ENCODE results near the gene PTGR3.

The PTGR3 gene

DNA sequence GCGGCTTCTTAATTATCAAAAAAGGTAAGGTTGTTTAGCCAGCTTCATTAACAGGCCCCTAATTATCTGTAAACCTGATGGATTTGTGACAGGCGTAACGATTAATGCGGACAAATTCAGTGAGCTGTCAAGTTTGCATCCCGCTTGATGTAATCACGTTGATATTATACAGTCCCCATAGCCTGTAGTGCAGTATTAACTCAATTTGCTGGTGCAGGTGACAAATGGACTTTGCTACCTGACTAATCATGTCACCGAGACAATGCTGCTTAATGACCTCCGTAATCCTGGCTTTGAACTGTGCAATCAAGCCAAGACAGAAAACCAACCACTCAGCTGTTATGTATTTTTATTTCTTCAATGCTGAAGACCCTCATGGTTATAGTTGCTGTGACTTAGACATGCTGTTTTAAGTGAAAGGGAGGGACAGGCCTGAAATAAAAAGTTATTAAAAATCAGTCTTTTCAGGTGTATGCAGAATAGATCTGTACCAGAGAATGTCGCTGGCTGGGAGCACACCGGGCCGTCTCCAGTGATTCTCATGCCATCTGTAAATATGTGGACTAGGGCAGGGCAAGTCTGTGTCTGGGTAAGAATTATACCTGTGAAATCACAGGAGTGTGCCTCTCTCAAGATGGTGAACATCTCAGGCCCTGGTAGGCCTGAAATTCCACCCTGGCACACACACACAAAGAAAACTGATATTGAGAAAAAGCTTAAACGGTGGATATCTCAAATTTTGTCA lies 6.0 kb upstream of the PTGR3 start:
- DNase-seq = no peak

DNA sequence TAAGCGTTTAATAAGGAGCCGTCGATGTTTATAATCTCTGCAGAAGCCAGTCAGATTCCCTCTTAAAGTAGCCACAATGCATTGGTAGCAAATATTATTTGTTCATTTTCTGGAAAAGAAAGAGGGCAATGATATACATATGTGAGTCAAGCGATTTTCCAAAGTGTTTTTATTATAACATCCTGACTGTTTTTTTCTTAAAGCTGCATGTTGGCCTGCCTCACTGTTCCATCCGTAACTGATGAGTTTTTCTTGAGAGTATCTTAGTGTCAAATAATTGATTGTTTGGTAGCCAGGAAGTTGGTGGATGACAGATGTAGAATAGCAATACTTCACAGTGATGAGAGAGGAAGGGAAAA lies 5.4 kb upstream of the PTGR3 start:
- no peak for DNase-seq

DNA sequence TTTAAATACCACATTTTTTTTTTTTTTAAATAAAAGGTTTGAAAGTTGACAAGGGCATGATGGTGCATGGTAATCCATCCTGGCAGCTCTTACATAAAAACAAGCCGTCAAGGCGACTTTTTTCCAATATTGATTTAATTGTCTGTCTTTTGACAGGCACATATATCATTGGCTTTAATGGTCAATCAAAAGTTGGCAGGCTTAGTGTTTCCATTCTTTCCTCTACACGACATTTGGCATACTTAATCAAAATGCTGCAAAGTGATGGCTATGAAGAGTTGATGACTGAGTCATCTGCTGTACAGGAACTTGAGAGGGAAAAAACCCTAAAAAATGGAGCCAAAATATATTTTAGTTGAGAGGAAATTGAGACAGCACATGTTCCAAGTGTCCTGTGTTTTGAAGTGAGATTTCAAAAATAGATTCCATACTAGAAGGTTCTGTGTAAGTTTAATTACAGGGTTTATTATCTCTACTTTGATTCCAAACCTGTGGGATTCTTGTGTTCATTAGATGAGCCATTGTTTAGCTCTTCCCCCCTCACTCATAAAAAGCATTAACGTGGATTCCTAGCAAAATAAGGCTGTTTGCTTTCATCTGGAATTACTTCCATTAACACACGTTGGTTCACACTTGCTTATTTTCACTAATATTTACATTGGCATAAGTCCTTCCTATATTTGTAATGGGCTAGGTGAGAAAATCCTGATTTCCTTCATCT lies 4.8 kb upstream of the PTGR3 start:
- DNase-seq = no peak

DNA sequence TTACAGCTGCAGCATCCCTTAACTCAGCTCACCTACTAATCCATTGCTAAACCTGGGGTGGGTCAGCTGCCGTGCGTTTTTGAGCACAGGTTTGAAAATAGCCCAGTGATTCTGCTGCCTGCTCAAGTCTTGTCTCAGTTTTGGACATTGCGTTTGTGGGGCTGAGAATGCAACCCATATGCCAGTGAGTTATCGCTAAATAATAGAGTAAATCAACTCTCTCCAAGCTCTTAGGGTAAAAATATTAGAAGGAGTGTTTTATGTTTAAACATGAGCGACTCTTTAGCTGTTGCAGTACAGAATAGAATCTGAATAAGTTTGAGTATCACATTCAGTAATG lies 3.8 kb upstream of the PTGR3 start:
- DNase-seq = no peak

DNA sequence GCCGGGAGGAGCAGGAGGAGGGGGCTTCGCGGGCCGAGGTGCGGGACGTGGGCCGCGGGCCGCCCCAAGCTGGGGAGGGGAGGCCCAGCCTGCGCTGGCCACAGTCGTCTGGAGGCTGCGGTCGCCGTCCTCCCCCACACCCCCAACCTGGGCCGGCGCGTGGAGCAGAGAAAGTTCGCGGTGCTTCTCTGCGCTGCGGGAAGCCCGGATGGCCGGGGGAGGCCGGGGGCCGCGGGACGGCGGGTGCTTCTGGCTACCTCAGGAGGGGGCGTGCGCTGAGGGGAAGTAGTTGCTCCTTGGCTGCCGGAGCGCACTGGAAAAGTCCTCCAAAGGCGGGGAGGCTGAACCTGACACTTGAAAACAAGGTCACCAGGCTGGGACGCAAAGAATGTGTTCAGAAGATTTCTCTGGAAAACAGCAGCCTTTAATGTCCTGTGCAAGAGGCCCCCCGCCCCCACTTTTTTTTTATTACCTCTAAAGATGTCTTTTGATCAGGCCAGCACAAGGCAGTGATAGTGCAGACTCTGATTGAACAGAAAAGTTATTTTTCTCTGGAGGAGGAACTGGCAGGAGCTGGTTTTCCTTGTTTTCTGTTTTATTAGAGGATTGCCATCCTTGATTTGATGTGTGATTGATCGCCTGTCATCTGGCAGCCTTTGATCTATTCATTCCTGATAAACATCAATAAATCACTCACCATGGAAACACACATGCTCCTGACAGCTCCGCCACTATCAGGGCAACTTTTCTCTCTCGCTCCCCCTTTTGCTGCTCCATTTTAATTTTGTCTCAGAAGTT lies 3.2 kb upstream of the PTGR3 start:
- peak; percentile 39 to 49 for DNase-seq

DNA sequence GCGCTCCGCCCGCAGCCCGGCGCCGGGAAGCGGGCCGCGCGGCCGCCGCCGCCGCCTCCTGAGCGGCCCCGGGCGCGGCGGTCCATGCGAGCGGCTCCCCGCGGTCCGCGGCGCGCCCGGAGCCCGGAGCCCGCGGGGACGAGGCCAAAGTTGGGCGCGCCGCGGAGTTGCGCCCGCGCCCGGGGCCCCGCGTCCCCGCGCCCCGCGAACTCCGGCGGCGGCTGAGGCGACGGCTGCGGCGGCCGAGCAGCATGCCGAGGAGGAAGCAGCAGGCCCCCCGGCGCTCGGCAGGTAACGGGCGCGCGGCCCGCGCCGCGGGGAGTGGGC lies 2.6 kb upstream of the PTGR3 start:
- no peak for DNase-seq

DNA sequence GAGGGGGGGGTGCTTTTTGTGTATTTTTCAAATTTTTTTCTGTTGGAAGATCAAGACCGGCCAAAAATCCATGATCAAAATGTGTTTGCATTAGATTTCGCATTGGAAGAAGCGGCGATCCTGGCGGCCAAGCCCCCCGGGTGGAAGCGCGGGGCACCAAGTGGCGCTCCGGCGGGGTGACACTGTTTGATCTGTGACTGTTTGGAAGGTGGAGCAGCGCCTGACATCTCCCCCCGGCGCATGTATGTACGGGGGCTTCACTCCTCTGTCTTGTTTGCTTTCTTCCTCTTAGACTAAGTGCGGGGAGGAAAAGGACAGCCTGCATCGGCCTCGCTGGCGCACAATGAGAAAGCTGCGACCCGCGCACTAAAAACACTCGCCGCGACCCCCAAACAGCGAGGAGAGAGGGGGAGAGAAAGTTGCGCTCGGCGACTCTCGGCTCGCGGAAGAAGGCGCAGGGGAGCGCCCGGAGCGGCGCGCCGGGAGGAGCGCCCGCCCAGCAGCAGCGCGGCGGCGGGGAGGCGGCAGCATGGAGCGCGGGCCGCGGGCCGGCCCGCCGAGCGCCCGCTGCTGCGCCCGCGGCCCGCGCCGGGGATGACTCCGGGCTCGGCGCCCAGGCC lies 2.2 kb upstream of the PTGR3 start:
- peak in 1 of 2 donors; percentile 34 for DNase-seq

DNA sequence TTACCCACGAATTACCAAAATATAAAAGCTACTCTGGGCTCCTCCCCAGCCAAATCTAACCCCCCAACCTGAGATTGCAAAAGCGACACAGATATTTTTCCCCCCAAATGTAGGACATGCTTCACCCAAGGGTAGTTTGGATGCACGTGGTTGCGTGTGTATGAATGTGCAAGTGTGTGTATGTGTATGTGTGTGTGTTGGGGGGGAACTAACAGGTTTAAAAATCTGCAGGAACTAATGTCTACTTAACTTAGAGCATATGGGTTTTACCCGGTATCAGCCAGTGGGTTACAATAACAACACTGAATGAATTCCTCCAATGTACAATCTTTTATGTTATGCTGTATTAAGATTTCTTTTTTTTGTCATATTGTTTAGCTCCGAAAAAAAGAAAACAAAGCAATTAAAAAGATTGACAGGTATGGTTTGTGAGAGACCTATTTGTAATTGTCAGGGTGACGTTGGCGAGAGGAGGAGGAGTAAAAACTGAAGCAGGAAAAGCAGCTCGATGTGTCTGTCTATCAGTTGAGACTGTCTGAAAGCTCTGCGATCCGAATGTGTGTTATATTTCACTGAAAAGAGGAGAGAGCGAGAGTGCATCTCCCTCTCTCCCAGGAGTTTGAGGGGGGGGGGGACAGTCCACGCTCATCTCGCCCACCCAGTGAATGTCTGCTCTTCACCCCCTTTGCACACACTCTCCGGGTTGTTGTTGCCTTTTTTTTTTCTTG lies 1.5 kb upstream of the PTGR3 start, which contains the start of gene TSHZ1:
TSHZ1 (plus strand) TSS at position 524 of the 728 bp plus-strand sequence. CDS start 1,080 bp downstream, outside the sequence.
- peak; percentile 70 to 76 for DNase-seq

DNA sequence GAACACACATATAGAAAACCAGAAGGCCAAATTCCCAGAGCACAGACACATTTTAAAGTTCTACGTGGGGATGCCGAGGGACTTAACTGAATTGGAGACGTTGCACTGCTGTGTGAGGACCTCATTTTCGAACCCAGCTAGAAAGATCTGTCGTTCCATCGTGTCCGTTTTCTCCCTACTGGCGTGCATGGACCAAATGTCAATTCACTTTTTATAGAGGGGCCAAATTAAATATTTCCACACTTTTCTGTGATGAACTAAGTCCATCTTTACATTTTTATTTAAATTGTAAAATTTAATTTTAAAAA lies 966 bp upstream of the PTGR3 start:
- DNase-seq = no peak

DNA sequence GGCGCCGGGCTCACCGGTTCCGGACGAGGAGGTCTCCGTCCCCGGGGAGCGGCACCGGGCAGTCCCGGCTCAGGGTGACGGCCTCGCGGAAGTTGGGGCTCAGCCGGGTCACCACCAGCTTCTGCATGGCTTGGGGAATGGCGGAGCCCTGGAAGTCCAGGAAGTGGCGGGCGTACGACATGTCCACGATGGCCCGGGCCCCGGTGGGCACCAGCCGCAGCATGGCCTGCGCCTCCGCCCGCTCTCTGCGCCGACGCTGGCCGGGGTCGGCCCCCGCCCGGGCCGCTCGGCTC lies 157 bp downstream of the PTGR3 start:
- DNase-seq = no peak

DNA sequence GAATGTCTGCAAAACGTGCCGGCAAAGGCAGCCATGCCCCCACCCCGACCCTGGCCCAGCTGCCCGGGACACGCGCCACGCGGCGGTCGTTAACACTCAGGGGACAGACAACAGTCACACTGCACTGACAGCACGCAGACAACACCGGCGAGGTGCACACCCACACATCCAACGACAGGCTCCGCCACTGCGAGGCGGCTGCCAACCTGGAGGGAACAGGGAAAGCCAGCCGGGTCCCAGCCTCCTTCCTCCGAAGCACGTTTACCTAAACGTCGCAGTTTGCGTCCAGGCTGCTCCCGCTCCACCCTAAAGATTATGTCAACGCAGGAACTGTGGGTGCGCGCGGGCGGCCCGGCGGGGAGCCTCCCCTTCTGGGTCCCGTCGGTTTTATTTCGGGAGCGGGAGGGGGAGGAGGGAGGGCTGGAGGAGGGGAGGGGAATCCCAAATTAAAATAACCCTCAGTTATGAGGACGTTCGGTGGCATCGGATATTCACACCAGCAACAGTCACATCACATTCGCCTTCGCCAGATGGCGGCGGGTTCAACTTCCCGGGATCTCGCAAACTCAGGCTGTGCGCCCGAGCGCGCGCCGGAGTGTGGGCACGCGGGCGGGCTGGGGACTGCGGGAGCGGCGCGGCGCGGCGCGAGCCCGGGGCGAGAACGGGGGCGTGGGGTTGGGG lies 644 bp downstream of the PTGR3 start:
- peak; percentile 51 to 69 for DNase-seq

DNA sequence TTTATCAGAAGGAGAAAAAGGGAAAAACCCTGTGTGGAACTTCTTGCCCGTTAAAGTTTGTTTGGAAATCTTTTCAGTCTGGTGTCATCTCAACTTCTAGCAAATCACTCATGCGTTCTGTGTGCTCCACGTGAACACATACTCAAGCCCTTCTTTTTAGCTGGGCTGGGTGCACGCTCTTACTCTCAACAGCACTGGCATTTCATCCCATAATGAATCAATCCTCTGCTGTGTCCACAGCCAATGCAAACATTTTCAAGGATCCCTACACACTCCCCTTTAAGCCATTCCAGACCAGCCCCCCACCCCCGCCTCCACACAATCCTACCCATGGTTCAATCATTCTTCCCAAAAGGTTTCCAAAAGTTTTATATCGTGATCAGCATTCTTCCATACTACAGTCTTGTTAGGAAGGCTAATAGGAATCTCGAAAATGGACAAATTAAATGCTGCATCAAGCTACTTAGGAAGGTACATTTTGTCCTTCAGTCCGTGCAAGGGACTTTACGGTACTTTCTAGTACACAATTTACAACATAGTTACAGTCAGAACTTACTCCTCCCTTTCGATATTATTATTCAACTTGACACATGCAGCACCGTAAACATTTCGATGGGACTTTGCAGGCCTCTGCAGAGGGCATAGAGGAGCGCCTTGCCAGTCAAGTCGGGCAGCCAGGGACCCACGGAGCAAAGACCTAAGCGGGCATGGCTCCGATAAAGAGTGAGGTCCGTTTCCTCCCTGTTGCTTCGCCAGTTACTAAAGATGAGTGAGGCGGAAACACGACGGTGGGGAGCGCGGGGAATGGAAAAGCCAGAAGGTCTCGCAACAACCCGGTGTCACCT lies 1.4 kb downstream of the PTGR3 start:
- no peak for DNase-seq

DNA sequence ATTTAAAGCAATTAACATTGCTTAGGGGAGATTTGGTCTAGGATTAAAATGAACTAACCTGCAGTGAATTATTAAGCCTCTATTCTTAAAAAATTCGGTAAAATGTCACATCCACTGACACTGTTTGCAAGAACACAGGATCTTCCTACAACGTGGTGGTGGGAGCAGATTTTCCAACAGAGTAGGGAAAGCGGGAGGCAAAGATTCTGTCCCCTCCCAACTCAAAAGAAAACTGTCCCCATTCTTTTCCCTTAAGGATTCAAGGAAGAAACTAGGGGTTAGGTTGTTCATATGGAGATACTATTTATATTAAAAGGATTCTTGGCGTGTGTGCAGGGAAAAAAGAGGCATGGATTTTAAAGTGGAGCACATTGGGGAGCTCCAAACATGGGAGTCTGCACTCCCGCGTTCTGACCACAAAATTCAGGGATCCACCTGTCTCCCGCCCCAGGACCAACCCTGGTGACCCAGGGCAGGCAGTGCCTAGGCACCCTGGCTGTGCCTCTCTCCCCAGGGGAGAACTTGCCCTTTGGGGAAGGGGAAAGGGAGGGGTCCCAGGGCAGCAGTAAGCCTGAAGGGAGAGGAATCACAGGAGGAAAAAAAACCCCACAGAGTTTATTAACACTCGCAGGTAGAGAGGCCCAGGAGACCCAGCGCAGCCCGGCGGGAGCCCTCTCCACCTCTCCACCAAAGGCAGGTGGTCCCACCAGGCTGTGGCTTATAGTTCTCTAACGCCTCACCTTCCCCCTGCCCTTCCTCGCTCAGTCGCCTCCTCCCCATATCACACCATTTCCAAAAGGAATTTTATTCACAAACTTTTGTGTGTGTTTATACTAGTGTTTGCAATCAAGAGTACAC lies 2.3 kb downstream of the PTGR3 start:
- DNase-seq = no peak

DNA sequence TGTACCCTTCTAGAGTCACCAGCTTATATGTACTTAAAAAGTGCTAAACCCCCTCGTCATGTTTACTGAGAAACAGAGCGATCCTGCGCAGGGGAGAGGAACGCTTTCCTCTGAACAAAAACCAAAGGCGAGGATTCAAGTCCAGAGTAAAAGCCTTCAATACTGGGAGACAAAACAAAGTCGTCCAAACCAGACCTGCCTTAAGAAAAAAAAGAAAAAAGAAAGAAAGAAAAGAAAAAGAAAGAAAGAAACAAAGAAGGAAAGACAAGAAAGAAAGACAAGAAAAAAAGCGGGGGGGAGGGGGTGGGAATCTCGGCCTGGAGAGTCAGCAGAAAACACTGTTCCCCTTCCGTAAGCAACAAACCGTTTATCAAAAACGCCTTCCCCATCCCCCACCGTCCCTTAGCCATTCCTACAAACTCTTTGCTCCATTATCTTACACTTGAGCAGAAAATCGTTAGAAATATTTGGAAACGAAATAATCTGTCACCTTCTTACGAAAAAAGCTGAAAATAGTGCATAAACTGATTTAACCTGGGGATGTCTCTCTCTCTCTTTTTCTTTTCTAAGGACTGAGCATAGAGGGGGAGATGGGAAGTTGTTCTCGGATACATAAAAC lies 3.3 kb downstream of the PTGR3 start:
- DNase-seq = no peak

DNA sequence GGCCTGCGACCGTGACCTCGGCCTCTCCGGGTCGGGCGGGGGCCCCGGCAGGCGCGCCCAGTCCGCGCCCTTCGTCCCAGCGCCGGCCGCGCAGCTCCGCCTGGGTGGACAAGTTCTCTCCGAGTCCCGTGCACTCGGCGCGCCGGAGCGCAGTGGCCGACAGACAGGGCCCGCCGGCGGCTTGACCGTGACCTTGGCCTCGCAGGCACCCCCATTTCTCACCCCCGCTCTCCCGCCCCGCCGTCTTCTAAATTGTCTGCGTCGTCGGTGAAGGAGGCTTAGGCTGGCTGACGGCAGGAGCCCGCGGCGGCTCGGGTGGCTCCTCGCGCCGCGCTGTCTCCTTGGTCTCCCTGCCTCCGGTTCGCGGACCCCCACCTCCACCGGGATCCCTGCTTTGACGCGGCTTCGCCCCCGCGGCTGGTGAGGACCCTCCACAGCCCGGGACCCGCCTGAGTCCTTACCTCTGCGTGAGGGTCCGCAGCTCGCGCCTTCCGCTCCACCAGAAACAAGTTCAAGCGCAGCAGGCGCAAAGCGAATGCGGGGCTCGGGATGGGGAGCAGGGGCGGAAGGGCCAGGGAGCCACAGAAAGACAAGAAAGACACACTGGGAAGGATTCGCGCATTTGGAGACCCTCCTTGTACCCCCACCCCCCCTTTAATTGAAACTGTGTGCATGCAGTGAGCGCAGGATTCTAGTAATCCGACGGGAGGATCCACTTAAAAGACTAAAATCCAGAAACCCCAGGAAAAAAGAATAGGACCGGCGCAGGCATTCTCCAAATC lies 4.0 kb downstream of the PTGR3 start:
- DNase-seq = peak in 1 of 2 donors; percentile 13

DNA sequence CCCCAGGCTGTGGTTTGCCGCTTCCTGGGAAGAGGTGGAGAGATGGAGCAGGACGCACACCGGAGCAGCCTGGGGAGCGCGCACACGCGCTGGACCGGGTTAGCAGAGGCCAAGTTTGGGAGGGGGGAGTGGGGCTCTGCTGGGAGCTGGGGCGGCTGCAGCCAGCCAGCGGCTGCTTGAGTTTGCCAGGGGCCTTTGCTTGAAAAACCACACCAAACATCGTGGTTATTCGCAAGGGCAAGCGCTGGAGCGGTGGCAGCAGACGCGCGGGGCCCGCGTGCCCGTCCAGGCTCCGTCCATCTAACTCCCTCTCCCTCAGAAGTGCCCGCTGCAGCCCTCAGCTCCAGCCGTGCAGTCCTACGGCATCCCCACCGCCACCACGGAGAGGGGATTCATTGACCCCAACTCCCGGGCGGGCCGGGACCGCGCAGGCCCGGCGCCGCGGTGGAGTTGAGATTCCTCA lies 4.6 kb downstream of the PTGR3 start:
- no peak for DNase-seq

DNA sequence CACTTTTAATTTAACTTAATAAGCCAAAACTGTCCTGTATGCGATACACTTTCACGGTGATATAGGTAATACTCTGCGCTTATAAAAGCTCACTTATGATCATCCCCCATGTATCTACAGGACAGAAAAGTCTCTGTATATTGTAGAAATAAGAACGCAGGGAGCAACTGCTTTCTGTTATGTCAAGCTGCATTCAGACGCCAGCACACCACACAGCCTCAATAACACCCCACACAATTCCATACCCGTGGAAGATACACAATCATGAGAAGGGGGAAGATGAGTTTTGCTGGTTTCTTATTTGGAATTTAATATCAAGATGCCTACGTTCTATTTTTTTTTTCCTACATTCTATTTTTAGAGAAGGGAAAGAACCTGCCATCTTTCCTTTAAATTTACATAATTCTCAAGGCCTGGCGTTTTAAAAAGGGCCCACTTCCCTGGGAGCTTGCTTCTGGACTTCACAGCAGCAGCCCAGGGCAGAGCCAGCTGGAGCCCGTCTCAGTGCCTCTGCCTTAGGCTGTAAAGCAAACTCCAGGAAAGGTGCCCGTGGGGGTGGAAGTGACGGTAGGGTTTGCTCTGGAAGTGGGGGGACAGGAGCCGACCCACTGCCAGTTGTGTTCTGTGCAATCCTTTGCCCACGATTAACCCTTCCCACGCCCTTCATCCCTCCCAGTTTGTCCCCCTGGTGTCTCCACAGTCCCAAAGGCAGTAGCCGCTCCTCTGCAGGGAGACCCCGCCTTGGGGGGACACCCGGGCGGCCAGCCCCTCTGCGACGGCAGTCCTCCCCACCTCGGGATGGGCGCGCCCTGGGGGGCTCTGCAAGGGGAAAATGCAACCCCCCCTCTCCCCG lies 5.3 kb downstream of the PTGR3 start:
- no peak for DNase-seq
